T-helper 1 cell treated with Interleukin-12 subunit alpha and Interleukin-12 subunit beta and Interleukin-4 antibody, amounts not matched to agents 30 μg/mL and 1 μg/mL, for 36 hours (primary cell): Measurements from ENCODE around the gene NECTIN2.
A peak's percentile ranks its signal among the peaks of the same experiment; 100 is the strongest.
"Not testable (repeated sequence)": the region's sequence is repeated elsewhere in the genome, so short reads cannot be mapped to it uniquely, and the experiment has no call there.

Experiments used
- H3K27ac Mint-ChIP-seq: one replicate; pipeline ENCODE4 v1.8.0; 2021; ENCODE audit warnings: mild to moderate bottlenecking, mixed read lengths
- H3K27me3 Mint-ChIP-seq: one replicate; pipeline ENCODE4 v1.8.0; 2021; ENCODE audit warnings: low read depth, mixed read lengths
- H3K36me3 Mint-ChIP-seq: one replicate; pipeline ENCODE4 v1.8.0; 2021; ENCODE audit warnings: low read depth, mixed read lengths
- H3K4me1 Mint-ChIP-seq: one replicate; pipeline ENCODE4 v1.8.0; 2021; ENCODE audit warnings: low read depth, mixed read lengths
- H3K4me3 Mint-ChIP-seq: one replicate; pipeline ENCODE4 v1.8.0; 2021; ENCODE audit warnings: mild to moderate bottlenecking, moderate library complexity, mixed read lengths
- H3K9me3 Mint-ChIP-seq: one replicate; pipeline ENCODE4 v1.8.0; 2021; ENCODE audit warnings: mixed read lengths

Gene NECTIN2

GRCh38 chr19:44832875-44833274 lies 13.2 kb upstream of the NECTIN2 start:
- not testable (repeated sequence) for H3K36me3 Mint-ChIP-seq, H3K4me1 Mint-ChIP-seq, H3K4me3 Mint-ChIP-seq, H3K9me3 Mint-ChIP-seq, H3K27me3 Mint-ChIP-seq, H3K27ac Mint-ChIP-seq

GRCh38 chr19:44834399-44834798 lies 11.7 kb upstream of the NECTIN2 start:
- H3K9me3 Mint-ChIP-seq, H3K27ac Mint-ChIP-seq, H3K4me3 Mint-ChIP-seq, H3K4me1 Mint-ChIP-seq, H3K27me3 Mint-ChIP-seq, H3K36me3 Mint-ChIP-seq: not testable (repeated sequence)

DNA sequence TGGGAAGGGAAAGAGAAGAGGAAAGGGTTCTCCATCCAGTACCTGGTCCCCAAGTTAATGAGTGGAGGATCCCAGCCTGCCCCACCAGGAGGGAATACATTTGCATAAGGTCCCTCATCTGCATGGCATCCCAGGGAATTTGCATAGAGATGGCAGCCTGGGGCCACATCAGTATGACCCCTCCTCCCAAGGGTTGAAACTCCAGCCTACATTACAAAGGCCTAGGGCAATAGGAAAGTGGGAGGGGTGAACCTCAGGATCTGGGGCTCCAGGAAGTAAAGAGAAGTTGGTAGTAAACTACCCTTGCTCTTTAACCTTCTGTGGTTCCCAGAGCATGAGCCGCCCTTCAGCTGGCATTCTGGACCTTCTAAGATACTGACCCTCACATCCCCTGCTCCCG lies 6.8 kb upstream of the NECTIN2 start:
- Mint-ChIP-seq H3K4me3 (no peak overlapping the region), H3K27ac (no peak overlapping the region), H3K36me3 (no peaks in the 10 kb centered on the region), H3K9me3 (no peaks in the 10 kb centered on the region), H3K27me3 (no peaks in the 10 kb centered on the region), H3K4me1 (no peaks in the 10 kb centered on the region)

GRCh38 chr19:44840811-44841210 lies 5.3 kb upstream of the NECTIN2 start:
- Mint-ChIP-seq H3K4me1 (peaks cover 8% of the 10 kb centered on the region), H3K9me3 (no peaks in the 10 kb centered on the region), H3K27me3 (peaks cover 10% of the 10 kb centered on the region), H3K4me3 (no peak overlapping the region), H3K27ac (no peak overlapping the region), H3K36me3 (no peaks in the 10 kb centered on the region)

- Mint-ChIP-seq H3K36me3 (no peaks in the 10 kb centered on the region), H3K27me3 (peaks cover 14% of the 10 kb centered on the region), H3K9me3 (no peaks in the 10 kb centered on the region), H3K4me1 (peaks cover 8% of the 10 kb centered on the region), H3K4me3 (no peak overlapping the region), H3K27ac (no peak overlapping the region)
Observed at GRCh38 chr19:44841231-44841630, 4.9 kb upstream of the NECTIN2 start.

DNA sequence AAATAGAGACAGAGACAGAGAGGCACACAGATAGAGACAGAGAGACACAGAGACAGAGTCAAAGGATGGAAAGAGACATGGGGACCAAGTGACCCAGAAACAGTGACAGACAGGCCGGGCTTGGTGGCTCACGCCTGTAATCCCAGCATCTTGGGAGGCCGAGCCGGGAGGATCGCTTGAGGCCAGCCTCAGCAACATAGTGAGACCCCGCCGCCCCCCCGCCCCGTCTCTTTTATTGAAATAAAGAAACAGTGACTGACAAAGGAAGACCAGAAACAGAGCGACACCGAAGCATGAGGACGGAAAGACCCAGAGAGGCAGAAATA lies 848 bp upstream of the NECTIN2 start:
- Mint-ChIP-seq H3K27ac (peak overlapping the region; percentile 53), H3K4me1 (peaks cover 15% of the 10 kb centered on the region), H3K4me3 (peak overlapping the region; percentile 85), H3K9me3 (no peaks in the 10 kb centered on the region), H3K36me3 (no peaks in the 10 kb centered on the region), H3K27me3 (peaks cover 47% of the 10 kb centered on the region)

- H3K4me3 Mint-ChIP-seq = peak overlapping the region; percentile 66
- H3K36me3 Mint-ChIP-seq = no peaks in the 10 kb centered on the region
- H3K4me1 Mint-ChIP-seq = peaks cover 15% of the 10 kb centered on the region
- H3K27ac Mint-ChIP-seq = peak overlapping the region; percentile 11
- peaks cover 47% of the 10 kb centered on the region for H3K27me3 Mint-ChIP-seq
- no peaks in the 10 kb centered on the region for H3K9me3 Mint-ChIP-seq
Observed at GRCh38 chr19:44846455-44847143, 502 bp downstream of the NECTIN2 start.

GRCh38 chr19:44847144-44848035 lies 1.3 kb downstream of the NECTIN2 start:
- H3K4me3 Mint-ChIP-seq = peak overlapping the region; percentile 66
- peak overlapping the region; percentile 4 for H3K27ac Mint-ChIP-seq
- no peaks in the 10 kb centered on the region for H3K9me3 Mint-ChIP-seq
- H3K36me3 Mint-ChIP-seq = no peaks in the 10 kb centered on the region
- H3K27me3 Mint-ChIP-seq = peaks cover 47% of the 10 kb centered on the region
- peaks cover 15% of the 10 kb centered on the region for H3K4me1 Mint-ChIP-seq

DNA sequence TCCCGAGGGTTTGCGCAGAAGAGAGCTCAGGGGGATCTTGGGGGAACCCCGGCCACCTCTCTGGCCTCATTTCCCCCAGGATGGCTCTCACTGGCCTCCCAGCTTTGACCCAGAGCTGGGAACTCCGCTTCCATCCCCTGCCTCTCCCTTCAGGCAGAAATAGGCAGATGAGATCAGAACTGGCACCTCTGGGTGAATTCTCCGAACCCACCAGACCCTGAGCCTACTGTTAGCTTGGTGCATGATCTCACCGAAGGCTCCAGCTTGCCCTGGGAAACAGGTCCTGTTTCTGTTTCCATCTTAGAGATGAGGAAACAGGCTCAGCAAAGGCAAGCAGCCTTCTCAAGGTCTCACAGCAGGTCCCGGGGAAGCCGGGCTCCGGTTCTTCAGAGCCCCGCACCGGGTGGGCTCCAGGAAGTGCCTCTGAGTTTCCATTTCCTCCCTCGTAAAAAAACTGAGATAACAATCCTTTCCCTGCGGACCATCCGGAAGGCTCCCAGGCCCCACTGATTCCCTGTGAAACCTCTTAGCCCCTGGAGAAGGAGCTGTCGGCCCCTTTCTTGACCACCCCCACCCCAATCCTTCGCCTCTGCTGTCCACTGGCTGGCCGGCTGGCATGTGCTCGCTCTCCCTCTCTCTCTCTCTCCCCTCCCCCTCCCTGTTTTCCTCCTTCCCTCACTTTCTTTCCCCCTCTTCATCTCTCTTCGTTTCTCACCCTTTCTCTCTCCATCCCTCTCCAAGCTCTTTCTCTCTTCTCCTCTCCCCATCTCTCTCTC lies 2.1 kb downstream of the NECTIN2 start:
- Mint-ChIP-seq H3K27ac (no peak overlapping the region), H3K4me3 (peak overlapping the region; percentile 52), H3K36me3 (no peaks in the 10 kb centered on the region), H3K4me1 (peaks cover 15% of the 10 kb centered on the region), H3K27me3 (peaks cover 47% of the 10 kb centered on the region), H3K9me3 (no peaks in the 10 kb centered on the region)

DNA sequence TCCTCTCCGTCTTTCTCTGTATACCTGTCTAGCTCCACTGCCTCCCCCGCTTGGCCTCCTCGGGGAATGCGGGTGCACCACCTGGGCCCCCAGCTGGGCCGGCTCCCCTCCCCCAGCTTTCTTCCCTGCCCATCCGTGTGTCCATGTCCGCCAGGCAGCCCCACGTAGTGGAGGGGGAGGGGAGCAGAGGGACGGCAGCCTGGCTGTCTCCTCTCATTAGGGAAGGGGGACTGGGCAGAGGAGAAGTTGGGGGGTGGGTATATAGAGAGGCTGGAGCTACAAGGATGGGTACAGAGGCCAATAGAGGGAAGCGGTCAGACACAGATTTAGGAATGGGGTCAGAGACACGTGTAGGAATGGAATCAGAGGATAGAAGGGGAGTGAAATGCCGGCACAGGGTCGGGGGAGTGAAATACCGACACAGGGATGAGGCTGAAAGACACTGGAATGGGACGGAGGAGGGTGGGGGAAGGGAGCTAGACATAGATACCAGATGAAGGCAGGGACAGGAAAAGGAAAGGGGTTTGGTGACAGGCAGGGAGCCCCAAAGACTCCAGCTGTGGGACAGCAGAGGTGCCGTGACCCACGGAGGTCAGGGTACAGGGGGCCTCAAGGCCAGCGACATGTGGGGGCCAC lies 2.8 kb downstream of the NECTIN2 start:
- no peaks in the 10 kb centered on the region for H3K9me3 Mint-ChIP-seq
- no peaks in the 10 kb centered on the region for H3K36me3 Mint-ChIP-seq
- H3K27ac Mint-ChIP-seq = no peak overlapping the region
- peak overlapping the region; percentile 52 for H3K4me3 Mint-ChIP-seq
- H3K4me1 Mint-ChIP-seq = peaks cover 15% of the 10 kb centered on the region
- H3K27me3 Mint-ChIP-seq = peaks cover 47% of the 10 kb centered on the region

GRCh38 chr19:44850641-44851109 lies 4.6 kb downstream of the NECTIN2 start:
- H3K4me1 Mint-ChIP-seq = peaks cover 8% of the 10 kb centered on the region
- no peak overlapping the region for H3K27ac Mint-ChIP-seq
- no peaks in the 10 kb centered on the region for H3K36me3 Mint-ChIP-seq
- H3K9me3 Mint-ChIP-seq = no peaks in the 10 kb centered on the region
- H3K27me3 Mint-ChIP-seq = peaks cover 38% of the 10 kb centered on the region
- H3K4me3 Mint-ChIP-seq = no peak overlapping the region

- no peak overlapping the region for H3K27ac Mint-ChIP-seq
- H3K27me3 Mint-ChIP-seq = peaks cover 33% of the 10 kb centered on the region
- H3K4me1 Mint-ChIP-seq = peaks cover 10% of the 10 kb centered on the region
- H3K4me3 Mint-ChIP-seq = no peak overlapping the region
- no peaks in the 10 kb centered on the region for H3K9me3 Mint-ChIP-seq
- no peaks in the 10 kb centered on the region for H3K36me3 Mint-ChIP-seq
Observed at GRCh38 chr19:44851427-44851826, 5.3 kb downstream of the NECTIN2 start.

DNA sequence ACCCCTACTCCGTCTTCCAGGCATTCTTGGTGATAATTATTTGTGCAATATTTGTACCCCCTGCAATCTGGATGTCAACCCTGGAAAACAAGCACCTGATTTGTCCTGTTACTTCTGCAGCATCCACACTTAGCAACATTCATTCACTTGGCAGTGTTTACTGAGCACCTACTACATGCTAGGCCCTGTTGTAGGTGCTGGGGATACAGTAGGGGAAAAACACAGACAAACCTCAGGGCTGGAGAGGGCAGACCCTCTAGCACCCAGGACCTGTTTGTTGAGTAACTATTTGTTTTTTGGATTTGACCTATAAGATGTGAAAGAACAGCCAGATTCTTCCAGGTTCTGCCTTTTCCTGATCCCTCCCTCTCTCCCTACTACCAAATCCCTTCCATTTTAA lies 9.5 kb downstream of the NECTIN2 start:
- Mint-ChIP-seq H3K4me1 (peaks cover 3% of the 10 kb centered on the region), H3K36me3 (no peaks in the 10 kb centered on the region), H3K9me3 (no peaks in the 10 kb centered on the region), H3K27ac (no peak overlapping the region), H3K27me3 (no peaks in the 10 kb centered on the region), H3K4me3 (no peak overlapping the region)

GRCh38 chr19:44856421-44857083 lies 10.5 kb downstream of the NECTIN2 start:
- no peaks in the 10 kb centered on the region for H3K27me3 Mint-ChIP-seq
- H3K4me1 Mint-ChIP-seq = peaks cover 3% of the 10 kb centered on the region
- H3K27ac Mint-ChIP-seq = no peak overlapping the region
- H3K9me3 Mint-ChIP-seq = no peaks in the 10 kb centered on the region
- H3K4me3 Mint-ChIP-seq = no peak overlapping the region
- H3K36me3 Mint-ChIP-seq = no peaks in the 10 kb centered on the region
